LNCaP clone FGC (cell line): ENCODE measurements around the gene XPO5.

Source experiments
- DNase-seq: peaks from one replicate; pipeline ENCODE4 v3.0.0-alpha.2; 2011; ENCODE audit warnings: low read depth
- H3K4me3 ChIP-seq: 2 replicates; pipeline ENCODE4 v1.5.1; 2011; ENCODE audit warnings: mild to moderate bottlenecking, low read depth, low read length, control low read depth
- TF ChIP-seq, protein P1 (sequence below): IDR thresholded peaks from 2 replicates; pipeline ENCODE4 v1.5.1; 2012; ENCODE audit warnings: mild to moderate bottlenecking; ENCODE audit not compliant: control insufficient read depth, insufficient read depth; ENCODE audit errors: extremely low read depth

XPO5 gene

DNA sequence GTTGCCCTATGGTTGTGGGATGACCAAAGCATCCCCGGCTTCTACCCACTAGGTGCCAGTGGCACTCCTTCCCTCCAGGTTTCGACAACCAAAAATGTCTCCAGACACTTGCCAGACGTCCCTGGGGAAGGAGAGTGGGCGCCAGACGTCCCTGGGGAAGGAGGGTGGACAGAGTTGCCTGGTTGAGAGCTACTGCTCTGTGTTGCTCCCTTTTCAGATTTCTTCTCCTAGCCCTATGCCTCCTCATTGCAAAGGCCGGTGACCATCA is 78.8 kb downstream of the XPO5 start:
- DNase-seq = no peak
- TF ChIP-seq, protein P1, sequence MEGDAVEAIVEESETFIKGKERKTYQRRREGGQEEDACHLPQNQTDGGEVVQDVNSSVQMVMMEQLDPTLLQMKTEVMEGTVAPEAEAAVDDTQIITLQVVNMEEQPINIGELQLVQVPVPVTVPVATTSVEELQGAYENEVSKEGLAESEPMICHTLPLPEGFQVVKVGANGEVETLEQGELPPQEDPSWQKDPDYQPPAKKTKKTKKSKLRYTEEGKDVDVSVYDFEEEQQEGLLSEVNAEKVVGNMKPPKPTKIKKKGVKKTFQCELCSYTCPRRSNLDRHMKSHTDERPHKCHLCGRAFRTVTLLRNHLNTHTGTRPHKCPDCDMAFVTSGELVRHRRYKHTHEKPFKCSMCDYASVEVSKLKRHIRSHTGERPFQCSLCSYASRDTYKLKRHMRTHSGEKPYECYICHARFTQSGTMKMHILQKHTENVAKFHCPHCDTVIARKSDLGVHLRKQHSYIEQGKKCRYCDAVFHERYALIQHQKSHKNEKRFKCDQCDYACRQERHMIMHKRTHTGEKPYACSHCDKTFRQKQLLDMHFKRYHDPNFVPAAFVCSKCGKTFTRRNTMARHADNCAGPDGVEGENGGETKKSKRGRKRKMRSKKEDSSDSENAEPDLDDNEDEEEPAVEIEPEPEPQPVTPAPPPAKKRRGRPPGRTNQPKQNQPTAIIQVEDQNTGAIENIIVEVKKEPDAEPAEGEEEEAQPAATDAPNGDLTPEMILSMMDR = no peak
- no peak overlapping the region for H3K4me3 ChIP-seq

DNA sequence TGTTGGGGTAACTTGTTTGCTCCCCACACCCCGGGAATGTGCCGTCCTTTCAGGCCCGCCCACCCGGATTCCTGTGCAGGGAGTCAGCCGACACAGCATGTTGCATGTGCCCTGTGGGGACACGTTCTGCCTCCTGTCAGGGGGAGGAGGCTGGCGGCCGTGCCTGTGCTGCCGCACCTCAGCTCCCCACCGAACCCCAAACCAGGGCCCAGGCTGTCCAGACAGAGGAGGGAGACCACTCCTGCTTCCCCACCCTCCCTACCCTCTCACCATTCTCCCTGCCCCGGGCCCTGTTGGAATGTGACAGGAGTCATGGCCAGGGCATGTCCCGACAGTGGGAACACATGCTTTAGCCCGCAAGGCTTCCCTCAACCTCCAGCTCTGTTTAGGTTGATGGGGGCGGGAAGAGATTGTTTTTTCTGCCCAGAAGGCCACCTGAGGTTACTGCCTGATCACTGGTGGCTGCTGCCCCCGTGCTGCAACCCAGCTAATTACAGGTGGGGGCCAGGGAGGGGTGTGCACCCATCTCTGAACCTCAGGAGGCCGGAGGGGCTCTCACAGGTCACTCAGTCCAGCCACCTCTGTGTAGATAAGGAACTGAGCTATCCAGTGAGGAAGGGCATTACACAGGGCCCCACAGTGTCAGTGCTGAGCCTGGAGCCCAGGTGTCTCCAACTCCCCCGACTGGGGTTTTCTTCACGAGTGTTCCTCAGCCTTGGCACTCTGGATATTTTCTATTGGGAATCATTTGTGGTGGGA is 79.3 kb downstream of the XPO5 start:
- TF ChIP-seq, protein P1 = peak; percentile 45
- DNase-seq = no peak

DNA sequence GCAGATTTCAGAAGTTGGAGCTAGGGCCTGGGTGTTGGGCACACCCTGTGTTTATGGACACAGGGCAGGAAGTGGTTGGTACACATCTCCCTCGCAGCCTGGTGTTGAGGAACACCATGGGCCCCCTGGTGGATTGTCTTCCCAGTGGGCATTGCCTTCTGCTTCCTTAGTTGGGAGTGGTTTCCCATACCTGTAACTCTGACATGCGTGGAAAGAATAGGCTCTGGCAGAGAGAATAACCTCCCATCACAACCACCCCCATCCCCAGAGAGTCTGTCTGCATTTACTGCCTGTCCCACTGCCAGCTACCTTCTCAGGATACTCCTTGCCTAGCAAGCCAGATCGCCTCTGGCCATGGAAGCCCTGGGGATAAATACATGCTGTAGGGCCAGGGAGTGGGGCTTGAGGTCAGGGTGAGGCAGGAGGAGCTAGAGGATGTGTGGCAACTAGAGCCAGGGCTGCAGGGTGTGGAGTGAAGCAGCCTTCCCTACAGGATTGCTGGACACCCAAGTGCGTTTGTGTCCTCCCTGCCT is 80.4 kb downstream of the XPO5 start:
- DNase-seq = no peak
- H3K4me3 ChIP-seq = no peak overlapping the region
- TF ChIP-seq, protein P1 = peak; percentile 29

More for the DNA sequence above, 79.3 kb downstream of the XPO5 start:
- no peak overlapping the region for H3K4me3 ChIP-seq

DNA sequence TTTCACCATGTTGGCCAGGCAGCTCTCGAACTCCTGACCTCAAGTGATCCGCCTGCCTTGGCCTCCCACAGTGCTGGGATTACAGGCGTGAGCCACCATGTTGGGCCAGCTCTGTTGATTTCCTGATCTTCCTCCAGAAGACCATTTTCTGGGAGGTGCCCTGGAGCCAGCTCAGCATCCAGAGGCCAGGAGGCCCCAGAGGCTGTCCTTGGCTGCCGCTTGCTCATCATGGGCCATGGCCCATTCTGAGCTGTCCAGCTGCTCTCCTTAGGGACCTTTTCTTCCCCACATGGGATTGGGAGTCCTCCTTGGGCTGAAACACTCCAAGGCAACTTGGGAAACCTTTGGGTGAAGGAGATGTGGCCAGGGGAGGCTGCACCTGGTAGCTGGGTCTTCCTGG is 81.1 kb downstream of the XPO5 start:
- no peak overlapping the region for H3K4me3 ChIP-seq
- no peak for DNase-seq
- TF ChIP-seq, protein P1 = no peak

DNA sequence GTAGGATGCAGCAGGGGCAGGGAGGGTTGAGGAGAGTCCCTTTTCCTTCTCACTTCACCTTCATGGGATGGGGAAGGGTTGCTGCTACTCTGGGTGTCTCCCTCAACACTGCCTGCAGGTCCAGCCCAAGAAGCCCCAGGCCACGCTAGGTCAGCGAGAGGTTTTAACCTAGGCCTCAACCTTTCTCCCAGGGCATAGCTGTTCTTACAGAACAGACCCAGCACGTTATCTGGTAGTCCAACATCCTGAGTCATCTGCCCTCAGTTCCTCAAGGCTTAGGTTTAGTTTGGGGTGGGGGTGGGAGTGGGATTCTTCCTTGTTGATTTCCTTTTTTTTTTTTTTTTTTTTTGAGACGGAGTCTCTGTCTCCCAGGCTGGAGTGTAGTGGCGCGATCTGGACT is 81.5 kb downstream of the XPO5 start:
- DNase-seq = no peak
- TF ChIP-seq, protein P1 = no peak
- H3K4me3 ChIP-seq = no peak overlapping the region

DNA sequence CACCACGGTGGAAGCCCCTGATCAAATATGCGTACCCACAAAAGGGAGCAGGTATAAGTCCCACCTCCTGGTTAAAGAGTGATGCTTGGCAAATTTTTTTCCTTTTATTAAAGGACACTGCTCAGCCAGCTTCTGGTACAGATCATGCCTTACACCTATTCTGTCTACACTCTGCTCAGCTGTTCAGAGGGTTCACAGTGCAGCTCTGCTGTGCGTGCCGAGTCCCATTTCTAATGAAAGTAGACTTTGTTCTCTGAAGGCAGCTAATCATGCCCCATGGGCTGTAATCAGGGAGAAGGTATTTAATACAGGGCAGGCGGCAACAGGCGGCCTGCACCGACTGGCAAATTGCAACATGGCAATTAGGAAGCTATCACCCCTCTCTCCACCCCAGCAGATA is 82.0 kb downstream of the XPO5 start:
- TF ChIP-seq, protein P1 = no peak
- no peak for DNase-seq
- no peak overlapping the region for H3K4me3 ChIP-seq

DNA sequence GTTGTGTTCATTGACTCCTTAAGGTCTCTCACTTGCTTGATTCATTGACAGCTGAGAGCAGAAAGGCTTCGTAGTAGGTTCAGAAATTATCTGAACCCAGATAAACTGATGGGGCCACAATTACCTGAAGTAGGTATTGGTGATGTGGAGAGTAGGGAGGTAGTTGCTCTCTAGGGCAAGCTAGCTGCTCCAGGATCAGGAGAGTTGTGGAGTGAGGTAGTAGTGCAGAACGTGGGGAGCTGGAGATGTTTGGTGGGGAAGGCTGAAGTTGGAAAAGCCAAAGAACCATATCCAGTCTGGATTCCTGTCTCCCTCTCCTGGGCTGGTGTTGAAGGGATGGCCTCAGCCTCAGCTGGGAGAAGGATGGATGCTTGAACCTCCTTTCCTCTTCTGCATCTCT is 82.6 kb downstream of the XPO5 start:
- TF ChIP-seq, protein P1 = no peak
- no peak for DNase-seq
- no peak overlapping the region for H3K4me3 ChIP-seq
